Kidney (tissue), 14 donors: ENCODE results near the gene NTMT1. TPM values are rescaled to one million over a fixed set of nuclear protein-coding genes. Genes with fewer than 3 reads are reported as not detected.

Experiments
- DNase-seq, 5 donors: peaks; one replicate each; pipeline ENCODE4 v3.0.0-alpha.2; 2013 to 2020
- FAIRE-seq: peaks from 2 replicates; lab custom pipeline; 2012; peaks lifted over from hg19 to GRCh38; lab: Jason Lieb, UNC
- H3K27ac ChIP-seq, 2 donors: one replicate each; pipeline ENCODE4 v1.7.0; 2013; ENCODE audit warnings: low read depth in 2 of 2, low read length in 2 of 2, inconsistent platforms in 1 of 2
- H3K27me3 ChIP-seq: one replicate; pipeline ENCODE4 v1.7.1; 2013; ENCODE audit warnings: low read length, inconsistent platforms; ENCODE audit not compliant: control insufficient read depth, insufficient read depth
- H3K36me3 ChIP-seq, 3 donors: one replicate each; pipeline versions ENCODE4 v1.7.0 to v1.7.1; 2013; ENCODE audit warnings: low read length in 3 of 3, control low read depth in 1 of 3, inconsistent platforms in 1 of 3; ENCODE audit not compliant: insufficient read depth in 3 of 3, control insufficient read depth in 2 of 3
- H3K4me1 ChIP-seq, 3 donors: one replicate each; pipeline versions ENCODE4 v1.7.0 to v1.7.1; 2013; ENCODE audit warnings: low read length in 3 of 3, inconsistent platforms in 1 of 3, low read depth in 1 of 3; ENCODE audit not compliant: control insufficient read depth in 2 of 3, insufficient read depth in 2 of 3
- H3K4me3 ChIP-seq, 3 donors: one replicate each; pipeline versions ENCODE4 v1.7.0 to v1.8.1; 2013; ENCODE audit warnings: low read length in 3 of 3, control low read depth in 1 of 3, inconsistent platforms in 1 of 3
- H3K9ac ChIP-seq, 3 donors: one replicate each; pipeline versions ENCODE4 v1.7.0 to v1.7.1; 2013; ENCODE audit warnings: low read length in 3 of 3, control low read depth in 1 of 3, inconsistent platforms in 1 of 3
- H3K9me3 ChIP-seq, 3 donors: one replicate each; pipeline versions ENCODE4 v1.7.0 to v1.7.1; 2013; ENCODE audit warnings: low read length in 3 of 3, control low read depth in 1 of 3, inconsistent platforms in 1 of 3; ENCODE audit not compliant: control insufficient read depth in 2 of 3, insufficient read depth in 1 of 3
- CTCF ChIP-seq: IDR thresholded peaks from 3 replicates; pipeline ENCODE4 v1.5.1; 2012; ENCODE audit warnings: mild to moderate bottlenecking, moderate library complexity, borderline replicate concordance; ENCODE audit not compliant: insufficient read depth; ENCODE audit errors: extremely low read depth
- intact Hi-C: fragments of 100-400 bp; cut with DNase I; formaldehyde crosslinking; loops from one replicate; pipeline ENCODE4 v1.11.1; 2022
- polyA plus RNA-seq: library from polyadenylated mRNA; stranded (reverse); fragments of 350-450 nt; fragmentation: Illumina TruSeq; extraction: RNeasy Lipid Tissue Mini Kit (QIAGEN cat#74804); gene quantifications from one replicate; pipeline ENCODE4 v1.2.3, GENCODE V29; 2014; ENCODE audit warnings: low read depth, low replicate concordance; ENCODE audit not compliant: insufficient read depth
- total RNA-seq: library from RNA; stranded (reverse); fragmentation: NEBNext Ultra II Directional; extraction: Animal tissue kit (Norgen Biotek cat#: 25700); gene quantifications from one replicate; pipeline ENCODE4 v1.2.1, GENCODE V29; 2021
- donor health status: control.
- donor health status: control.
- donor health status: control.
- donor health status: control.
- donor health status: control.
- donor health status: DM: yes; HTN: yes; CAD: no.
- donor health status: Normal renal cell carcinoma (clear cell type).

The NTMT1 gene
- total and polyA plus RNA-seq, 2 donors from 2014 or later = 32.6 to 61.2 TPM

- Histone ChIP-seq H3K27me3 (no peaks in the 10 kb centered on the region), H3K9me3 (no peaks in the 10 kb centered on the region), H3K4me3 (peak within 1 kb of the TSS; percentile 14 to 59 (median 38)), H3K36me3 (no peaks in the 10 kb centered on the region), H3K27ac (no peak within 1 kb of the TSS), H3K4me1 (peaks cover 0 to 5% (median 4%) of the 10 kb centered on the region in 3 donors), H3K9ac (peak within 1 kb of the TSS in 2 of 3 donors; percentile 24 to 58)
- intact Hi-C loops = no loop called here
- no peak for TF ChIP-seq CTCF
- DNase-seq (no peak), FAIRE-seq (no peak)
Observed at GRCh38 chr9:129620669-129621295, 5.2 kb upstream of the NTMT1 start, which contains the start of gene C9orf50. TSS of gene C9orf50 (minus strand) at chr9:129621101. CDS start at chr9:129620574, 527 bp downstream.

- H3K36me3 ChIP-seq = no peaks in the 10 kb centered on the region
- H3K9ac ChIP-seq = no peak overlapping the region
- H3K4me1 ChIP-seq = peaks cover 0 to 18% (median 4%) of the 10 kb centered on the region in 3 donors
- intact Hi-C loops = no loop called here
- FAIRE-seq (no peak), DNase-seq (no peak)
- H3K4me3 ChIP-seq = no peak overlapping the region
- no peaks in the 10 kb centered on the region for H3K9me3 ChIP-seq
- no peaks in the 10 kb centered on the region for H3K27me3 ChIP-seq
- no peak overlapping the region for H3K27ac ChIP-seq
- TF ChIP-seq CTCF = no peak
Observed at GRCh38 chr9:129623331-129623730, 2.6 kb upstream of the NTMT1 start.

- H3K27me3 ChIP-seq = no peaks in the 10 kb centered on the region
- H3K27ac ChIP-seq = no peak overlapping the region
- no peaks in the 10 kb centered on the region for H3K9me3 ChIP-seq
- DNase-seq (peak in 2 of 5 donors; percentile 68 to 72), FAIRE-seq (no peak)
- intact Hi-C loops = no loop called here
- TF ChIP-seq CTCF = peak; percentile 56
- H3K4me1 ChIP-seq = peaks cover 0 to 24% (median 4%) of the 10 kb centered on the region in 3 donors
- H3K4me3 ChIP-seq = no peak overlapping the region
- no peaks in the 10 kb centered on the region for H3K36me3 ChIP-seq
- no peak overlapping the region for H3K9ac ChIP-seq
Observed at GRCh38 chr9:129624168-129624759, 1.7 kb upstream of the NTMT1 start.
